SK-N-SH (cell line): Measurements from ENCODE around the gene FBXW8.

ENCODE experiments used
- SIN3A ChIP-seq: IDR thresholded peaks from 2 replicates; pipeline ENCODE4 v1.6.1; 2012; ENCODE audit warnings: low read depth, mild to moderate bottlenecking, low read length, moderate library complexity, borderline replicate concordance
- TF ChIP-seq, protein P1 (sequence below): IDR thresholded peaks from 2 replicates; pipeline ENCODE4 v1.6.1; 2012; ENCODE audit warnings: mild to moderate bottlenecking, low read depth, low read length, moderate library complexity

DNA sequence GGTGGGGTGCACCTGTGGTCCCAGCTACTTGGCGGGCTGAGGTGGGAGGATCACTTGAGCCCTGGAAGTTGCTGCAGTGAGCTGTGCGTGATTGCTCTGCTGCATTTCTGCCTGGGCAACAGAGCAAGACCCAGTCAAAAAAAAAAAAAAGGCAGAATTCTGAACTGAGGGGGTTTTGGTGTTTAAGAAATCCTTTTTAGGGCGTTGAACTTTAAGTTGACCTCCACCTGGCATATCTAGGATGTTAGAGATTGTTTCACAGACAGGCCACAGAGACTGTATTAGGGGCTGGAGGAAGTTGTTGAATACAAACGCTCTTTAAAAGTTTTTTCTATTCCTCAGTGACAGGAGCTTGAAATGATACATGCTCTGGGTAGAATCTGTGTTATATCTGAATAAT is 60.5 kb downstream of the FBXW8 start:
- TF ChIP-seq, protein P1, sequence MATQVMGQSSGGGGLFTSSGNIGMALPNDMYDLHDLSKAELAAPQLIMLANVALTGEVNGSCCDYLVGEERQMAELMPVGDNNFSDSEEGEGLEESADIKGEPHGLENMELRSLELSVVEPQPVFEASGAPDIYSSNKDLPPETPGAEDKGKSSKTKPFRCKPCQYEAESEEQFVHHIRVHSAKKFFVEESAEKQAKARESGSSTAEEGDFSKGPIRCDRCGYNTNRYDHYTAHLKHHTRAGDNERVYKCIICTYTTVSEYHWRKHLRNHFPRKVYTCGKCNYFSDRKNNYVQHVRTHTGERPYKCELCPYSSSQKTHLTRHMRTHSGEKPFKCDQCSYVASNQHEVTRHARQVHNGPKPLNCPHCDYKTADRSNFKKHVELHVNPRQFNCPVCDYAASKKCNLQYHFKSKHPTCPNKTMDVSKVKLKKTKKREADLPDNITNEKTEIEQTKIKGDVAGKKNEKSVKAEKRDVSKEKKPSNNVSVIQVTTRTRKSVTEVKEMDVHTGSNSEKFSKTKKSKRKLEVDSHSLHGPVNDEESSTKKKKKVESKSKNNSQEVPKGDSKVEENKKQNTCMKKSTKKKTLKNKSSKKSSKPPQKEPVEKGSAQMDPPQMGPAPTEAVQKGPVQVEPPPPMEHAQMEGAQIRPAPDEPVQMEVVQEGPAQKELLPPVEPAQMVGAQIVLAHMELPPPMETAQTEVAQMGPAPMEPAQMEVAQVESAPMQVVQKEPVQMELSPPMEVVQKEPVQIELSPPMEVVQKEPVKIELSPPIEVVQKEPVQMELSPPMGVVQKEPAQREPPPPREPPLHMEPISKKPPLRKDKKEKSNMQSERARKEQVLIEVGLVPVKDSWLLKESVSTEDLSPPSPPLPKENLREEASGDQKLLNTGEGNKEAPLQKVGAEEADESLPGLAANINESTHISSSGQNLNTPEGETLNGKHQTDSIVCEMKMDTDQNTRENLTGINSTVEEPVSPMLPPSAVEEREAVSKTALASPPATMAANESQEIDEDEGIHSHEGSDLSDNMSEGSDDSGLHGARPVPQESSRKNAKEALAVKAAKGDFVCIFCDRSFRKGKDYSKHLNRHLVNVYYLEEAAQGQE, result no peak
- TF ChIP-seq SIN3A, result no peak
